K562 (cell line): Measurements from ENCODE around the gene TRIM40.

Experiments
- MTA3 ChIP-seq: fragments of 450-650 bp; formaldehyde crosslinking; IDR thresholded peaks from 2 replicates; pipeline ENCODE4 v1.6.1; 2017; ENCODE audit warnings: mild to moderate bottlenecking, borderline replicate concordance
- POLR2AphosphoS5 ChIP-seq: IDR thresholded peaks from 2 replicates; pipeline ENCODE4 v1.6.1; 2011; ENCODE audit warnings: mild to moderate bottlenecking, low read depth, low read length, moderate library complexity; ENCODE audit not compliant: control insufficient read depth, insufficient read depth
- ZBTB33 ChIP-seq: sonication (generic); formaldehyde crosslinking; IDR thresholded peaks from 2 replicates; pipeline ENCODE4 v1.8.1; 2023; ENCODE audit warnings: mild to moderate bottlenecking, missing genetic modification reagents

- no peak for TF ChIP-seq MTA3
- TF ChIP-seq ZBTB33 (CRISPR knock-in tag), result peak; percentile 63
- TF ChIP-seq POLR2AphosphoS5, result no peak
These were observed 35.1 kb upstream of the TRIM40 start for GRCh38 chr6:30100585-30101443.
